ENCODE measurements around the gene PSME2.

PSME2 gene

DNA sequence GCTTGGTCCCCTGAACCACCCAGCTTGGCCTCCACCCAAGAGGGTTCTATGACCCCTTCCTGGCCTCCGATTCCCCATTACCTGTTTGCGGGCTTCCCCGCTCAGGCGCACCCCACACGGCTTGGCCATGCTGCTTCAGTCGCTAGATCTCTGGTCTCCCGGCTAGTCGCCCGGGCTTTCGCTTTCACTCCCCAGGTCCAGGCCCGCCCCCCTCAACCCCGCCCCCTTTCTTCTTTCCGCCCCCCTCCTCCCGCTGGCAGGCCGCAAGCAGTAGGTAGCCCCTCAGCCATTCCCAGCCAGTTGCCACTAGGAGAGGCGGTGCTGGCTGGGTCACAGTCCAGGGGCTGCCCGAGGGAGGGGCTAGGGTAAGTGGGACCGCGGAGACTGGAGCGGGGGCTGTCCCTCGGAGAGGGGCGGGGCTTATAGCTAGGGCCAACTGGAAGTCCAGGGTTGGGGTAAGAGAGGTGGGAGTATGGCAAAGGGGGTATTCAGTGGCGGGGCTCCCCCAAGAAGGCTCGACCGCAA, at the start of gene PSME2:
TSS of gene PSME2 (minus strand) at position 158 of the 525 bp plus-strand sequence. CDS start at position 129, 29 bp downstream.
- DNase-seq = peak; percentile 98

DNA sequence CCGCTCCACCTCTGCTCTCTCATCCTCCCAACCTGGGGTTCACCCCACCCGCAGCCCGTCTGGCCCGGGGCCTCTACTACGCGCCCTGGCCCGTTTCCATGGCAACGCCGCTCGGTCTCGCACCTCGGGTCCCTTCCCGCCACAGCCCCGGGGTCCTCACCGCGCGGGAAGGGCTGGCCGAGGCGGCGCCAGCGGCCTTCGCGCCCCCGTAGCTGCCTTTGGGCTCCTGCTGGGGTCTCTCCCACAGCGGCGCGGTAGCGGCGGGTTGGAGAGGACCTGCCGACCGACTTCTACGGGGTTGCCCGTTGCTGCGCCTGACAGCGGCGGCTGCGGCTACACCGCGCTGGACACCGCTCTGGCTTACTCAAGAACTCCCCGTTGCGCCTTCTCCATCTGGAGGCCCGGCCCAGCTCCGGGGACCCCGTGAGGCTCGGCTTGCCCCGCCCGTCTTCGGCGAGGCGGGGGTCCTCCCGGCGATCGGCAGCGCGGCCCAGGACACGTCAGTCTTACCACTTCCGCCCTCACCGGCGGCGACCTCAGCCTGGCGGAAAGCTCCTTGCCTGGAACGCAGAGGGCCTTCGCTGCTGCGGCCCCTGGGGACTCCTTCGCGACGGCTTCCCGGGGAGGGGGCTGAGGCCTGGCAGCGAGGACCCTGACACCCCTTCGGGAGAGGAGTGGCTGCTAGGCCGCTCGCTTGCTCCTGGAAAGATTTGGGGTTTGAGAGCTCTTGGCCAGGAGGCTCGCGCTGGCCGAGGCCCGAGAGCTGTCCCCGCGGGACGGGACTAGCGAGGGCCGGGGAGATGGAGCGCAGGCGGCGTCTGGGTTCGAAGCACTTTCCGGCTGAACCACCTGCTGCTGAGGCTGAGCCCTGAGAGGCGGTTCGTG, 49.0 kb upstream of the PSME2 start, which contains the start of gene TM9SF1:
TSS of gene TM9SF1 (minus strand) at position 256 of the 885 bp plus-strand sequence. CDS start 422 bp downstream, outside the sequence.
- DNase-seq = peak; percentile 68 to 83

GRCh38 chr14:24194873-24195185, 48.4 kb upstream of the PSME2 start:
- DNase-seq = no peak

DNA sequence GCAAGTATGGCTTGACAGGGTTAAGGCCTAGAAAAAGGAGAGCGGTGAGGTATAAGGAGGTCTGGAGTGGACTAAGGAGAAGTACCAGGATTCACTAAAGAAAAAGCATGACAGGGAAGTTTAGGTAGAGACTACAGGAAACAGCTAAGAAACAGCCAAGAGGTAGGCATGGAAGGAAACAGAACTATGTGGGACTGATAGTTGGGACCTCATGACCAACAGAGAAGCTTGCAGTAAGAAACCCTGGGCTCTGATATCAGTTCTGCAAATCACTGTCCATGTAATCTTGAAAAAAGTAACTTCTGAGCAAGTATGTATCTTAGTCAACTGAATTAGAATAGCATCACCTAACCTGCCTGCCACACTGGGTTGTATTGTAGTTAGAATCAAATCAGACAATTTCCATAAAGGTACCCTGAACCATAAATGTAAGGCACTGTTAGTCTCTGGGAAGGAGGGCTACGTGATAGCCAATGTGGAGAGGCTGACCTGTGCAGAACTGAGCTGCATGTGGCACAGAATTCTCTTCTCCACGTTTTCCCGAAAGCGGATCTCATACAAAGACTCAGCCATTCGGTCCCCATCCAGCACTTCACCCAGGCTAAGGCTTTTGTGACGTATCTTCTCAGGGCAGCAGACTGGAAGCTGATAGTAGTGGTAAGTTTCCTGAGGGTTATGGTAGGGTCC, 47.9 kb upstream of the PSME2 start:
- no peak for DNase-seq

DNA sequence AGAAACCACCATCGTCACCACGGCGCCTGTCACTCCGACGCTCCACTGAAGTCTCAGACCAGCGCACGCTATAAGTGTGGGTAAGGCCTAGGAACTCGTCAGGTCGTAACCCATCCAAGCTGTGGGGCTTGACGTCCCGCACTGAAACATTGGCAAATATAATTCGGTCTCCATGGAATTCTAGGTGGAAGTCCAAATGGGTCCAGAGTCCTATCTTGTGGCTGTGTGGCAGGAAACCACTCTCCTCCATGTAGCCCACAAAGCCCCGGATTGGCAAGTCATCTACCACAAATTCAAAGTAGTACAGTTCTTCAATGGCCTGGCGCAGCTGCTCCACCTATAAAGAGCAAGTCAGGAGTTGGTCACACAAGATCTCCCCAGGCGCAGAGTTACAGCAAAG, 46.5 kb upstream of the PSME2 start:
- no peak for DNase-seq

GRCh38 chr14:24190416-24190815, 44.0 kb upstream of the PSME2 start:
- DNase-seq = no peak

DNA sequence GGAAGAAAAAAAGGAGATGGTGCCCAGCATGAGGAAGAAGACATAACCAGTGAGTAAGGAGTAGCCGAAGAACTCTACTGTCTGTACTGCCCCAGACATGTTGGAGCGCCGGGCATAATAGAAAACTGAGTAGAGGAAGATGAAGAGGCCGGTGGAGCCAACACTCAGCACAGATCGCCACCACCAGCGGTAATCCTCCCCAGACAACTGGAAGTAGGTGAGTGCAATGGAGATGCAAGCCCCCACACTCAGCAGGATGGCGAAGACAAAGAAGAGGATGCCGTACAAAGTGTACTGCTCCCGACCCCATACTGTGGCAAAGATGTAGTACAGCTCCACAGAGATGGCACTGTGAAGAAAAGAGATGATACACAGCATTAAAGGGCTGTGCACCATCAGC, 43.0 kb upstream of the PSME2 start:
- DNase-seq = no peak

DNA sequence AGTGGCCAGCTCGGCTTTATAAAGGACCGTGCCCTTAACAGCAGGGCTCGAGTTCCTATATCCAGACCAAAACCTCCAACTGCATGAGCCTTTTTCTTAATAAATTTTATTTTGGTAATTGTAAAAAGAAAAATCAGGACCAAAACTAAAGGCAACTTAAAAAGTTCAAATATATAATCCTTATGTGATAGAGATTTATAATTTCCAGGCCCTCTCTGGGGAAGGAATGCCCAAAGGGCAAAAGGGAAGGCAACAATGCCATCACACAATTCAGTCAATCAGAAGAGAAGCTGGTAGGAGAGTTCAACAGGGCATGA, 42.6 kb upstream of the PSME2 start:
- no peak for DNase-seq

DNA sequence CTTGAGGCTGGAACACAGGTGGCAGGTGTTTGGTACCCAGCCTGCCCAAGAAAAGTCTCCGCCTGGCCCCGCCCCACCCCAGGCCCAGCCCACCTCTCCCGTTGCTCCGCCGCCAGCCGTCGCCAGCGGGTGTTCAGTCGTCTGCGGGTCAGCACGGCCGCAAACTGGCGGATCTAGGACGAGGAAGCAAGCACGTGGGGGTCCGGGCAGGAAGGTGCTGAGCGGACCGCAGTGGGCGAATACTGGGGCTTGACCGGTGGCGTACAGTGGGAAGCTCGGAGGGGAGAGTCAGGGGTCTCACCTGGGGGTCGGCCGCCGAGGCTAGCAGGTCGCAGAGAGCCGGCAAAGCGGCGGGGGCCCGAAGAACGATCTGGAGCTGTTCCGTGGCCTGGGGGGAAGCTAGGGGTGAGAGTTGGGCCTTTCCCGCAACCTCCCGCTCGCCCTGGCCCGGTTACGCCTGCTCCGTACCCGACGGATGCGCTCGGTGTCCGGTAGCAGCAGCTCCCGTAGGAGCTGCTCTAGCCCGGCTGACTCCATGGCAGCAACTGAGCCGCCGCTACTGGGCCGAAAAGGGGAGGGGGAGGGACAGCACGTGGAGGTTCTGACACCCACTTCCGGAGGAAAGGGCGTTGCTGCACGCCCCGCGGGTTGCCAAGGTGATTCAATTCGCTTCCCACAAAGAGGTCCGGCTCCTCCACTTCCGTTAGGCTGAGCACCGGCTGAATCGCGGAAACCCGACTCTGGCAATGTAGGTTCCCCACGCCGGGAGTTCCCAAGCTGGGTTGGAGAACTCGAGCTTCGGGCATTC, 42.0 kb upstream of the PSME2 start, which contains the start of gene IPO4:
TSS of gene IPO4 (minus strand) at position 566 of the 808 bp plus-strand sequence. CDS start at position 537, 29 bp downstream.
- DNase-seq = peak; percentile 97

DNA sequence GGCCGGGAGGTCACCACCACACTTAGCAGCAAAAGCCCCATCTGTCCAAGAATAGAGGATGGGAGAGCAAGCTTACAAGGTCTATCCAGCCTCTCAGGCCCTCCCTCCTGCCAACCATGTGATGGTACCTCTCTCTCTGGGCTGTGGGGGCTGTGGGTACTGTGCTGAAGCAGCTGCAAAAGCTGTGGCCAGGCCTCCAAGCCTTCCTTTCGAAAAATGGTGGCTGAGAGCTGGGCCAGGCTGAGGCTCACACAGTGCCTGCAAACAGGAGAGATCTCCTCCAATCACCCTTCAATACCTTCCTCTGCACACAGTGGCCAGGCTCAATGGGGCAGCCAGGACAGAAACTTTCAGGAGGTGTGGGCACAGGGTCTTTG, 41.1 kb upstream of the PSME2 start:
- DNase-seq = no peak

DNA sequence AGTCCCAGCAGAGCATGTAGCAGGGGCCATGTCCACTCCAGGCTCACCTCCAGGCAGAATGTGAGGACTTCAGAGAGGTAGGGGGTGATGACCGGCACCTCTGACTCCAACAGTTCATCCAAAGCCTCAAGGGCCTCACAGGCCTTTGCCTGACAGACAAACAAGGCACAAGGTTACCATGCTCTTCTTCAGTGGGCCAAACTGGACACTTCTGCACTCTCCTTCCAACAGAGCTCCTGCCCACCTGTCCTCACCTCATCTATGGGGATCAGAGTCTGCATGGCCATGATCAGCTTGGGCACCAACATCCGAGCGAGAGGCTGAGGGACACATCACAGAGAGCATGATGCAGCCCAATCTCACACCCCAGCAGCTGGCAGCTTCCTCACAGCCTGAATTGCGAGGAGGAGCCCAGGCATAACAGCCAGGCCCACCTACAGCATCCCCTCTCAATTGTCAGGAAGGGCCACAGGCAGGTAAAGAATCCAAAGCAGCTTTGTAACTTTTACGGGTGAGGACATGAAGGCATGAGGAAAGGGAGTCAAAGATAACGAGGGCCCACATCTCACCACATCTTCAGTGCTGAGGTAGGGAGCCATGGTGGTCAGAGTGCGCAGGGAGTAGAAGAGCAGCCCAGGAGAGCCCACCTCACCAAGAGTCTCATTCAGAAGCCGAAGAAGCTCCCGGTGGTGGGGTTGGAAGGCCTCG, 40.6 kb upstream of the PSME2 start:
- DNase-seq = no peak

- DNase-seq = no peak
Observed at GRCh38 chr14:24185741-24186140, 39.3 kb upstream of the PSME2 start.

GRCh38 chr14:24185026-24185425, 38.6 kb upstream of the PSME2 start:
- no peak for DNase-seq

GRCh38 chr14:24184104-24184970, 37.9 kb upstream of the PSME2 start:
- DNase-seq = no peak

- no peak for DNase-seq
Observed at GRCh38 chr14:24183014-24183481, 36.6 kb upstream of the PSME2 start.

- no peak for DNase-seq
Observed at GRCh38 chr14:24182110-24182882, 35.9 kb upstream of the PSME2 start.

- DNase-seq = no peak
Observed at GRCh38 chr14:24181371-24182077, 35.1 kb upstream of the PSME2 start.

GRCh38 chr14:24179961-24180796, 33.8 kb upstream of the PSME2 start:
- no peak for DNase-seq

Data from Kasumi-1 (cell line).